GM19438 (cell line): ENCODE measurements around the gene SNX20.

Source experiments
- ATAC-seq: cut with Tn5 transposase; IDR thresholded peaks from one replicate; pipeline ENCODE4 v1.9.1; 2021; ENCODE audit warnings: low read depth; ENCODE audit not compliant: unreplicated experiment

Gene SNX20

GRCh38 chr16:50705436-50706110, 24.5 kb upstream of the SNX20 start:
- no peak for ATAC-seq

- no peak for ATAC-seq
These were observed 23.1 kb upstream of the SNX20 start for GRCh38 chr16:50704245-50704644.

GRCh38 chr16:50702725-50703124, 21.6 kb upstream of the SNX20 start:
- ATAC-seq, result no peak

- no peak for ATAC-seq
These were observed 18.4 kb upstream of the SNX20 start for GRCh38 chr16:50699326-50700159.

- no peak for ATAC-seq
These were observed 17.0 kb upstream of the SNX20 start for GRCh38 chr16:50697881-50698767.

- ATAC-seq, result no peak
These were observed 16.3 kb upstream of the SNX20 start for GRCh38 chr16:50697421-50697715.

GRCh38 chr16:50696575-50697420, 15.7 kb upstream of the SNX20 start:
- peak; percentile 60 for ATAC-seq

GRCh38 chr16:50696126-50696525, 15.0 kb upstream of the SNX20 start:
- ATAC-seq, result peak; percentile 55

GRCh38 chr16:50695017-50696000, 14.2 kb upstream of the SNX20 start:
- ATAC-seq, result no peak

GRCh38 chr16:50694206-50694605, 13.1 kb upstream of the SNX20 start:
- no peak for ATAC-seq

- no peak for ATAC-seq
These were observed 12.1 kb upstream of the SNX20 start, which contains the start of gene NOD2 for GRCh38 chr16:50692999-50693781. NOD2 (plus strand) TSS chr16:50693606; CDS start chr16:50699496, 5,890 bp downstream.

GRCh38 chr16:50692644-50692998, 11.5 kb upstream of the SNX20 start:
- ATAC-seq, result no peak

- no peak for ATAC-seq
These were observed 9.1 kb upstream of the SNX20 start for GRCh38 chr16:50690177-50690576.

GRCh38 chr16:50688867-50689266, 7.8 kb upstream of the SNX20 start:
- ATAC-seq, result no peak

- ATAC-seq, result no peak
These were observed 7.0 kb upstream of the SNX20 start for GRCh38 chr16:50688083-50688482.

- ATAC-seq, result no peak
These were observed 4.5 kb upstream of the SNX20 start for GRCh38 chr16:50685462-50686063.

- no peak for ATAC-seq
These were observed 3.8 kb upstream of the SNX20 start for GRCh38 chr16:50684823-50685461.
